ENCODE results near the gene FBLN2.
A peak's percentile ranks its signal among the peaks of the same experiment; 100 is the strongest.
"Not testable (repeated sequence)": the region's sequence is repeated elsewhere in the genome, so short reads cannot be mapped to it uniquely, and the experiment has no call there.

The FBLN2 gene

GRCh38 chr3:13520326-13520880, 28.5 kb upstream of the FBLN2 start:
- H3K27me3 ChIP-seq (ENCODE audit: control insufficient read depth in 5 of 5, insufficient read depth in 4 of 5, low read length in 5 of 5): no peaks in the 10 kb centered on the region
- H3K9me3 ChIP-seq (ENCODE audit: control insufficient read depth in 5 of 5, low read length in 5 of 5): no peaks in the 10 kb centered on the region
- H3K4me3 ChIP-seq (ENCODE audit: low read depth in 1 of 5, low read length in 5 of 5): no peak overlapping the region
- no peak overlapping the region for H3K27ac ChIP-seq (ENCODE audit: low read depth, low read length)
- peak overlapping the region in 1 of 5 donors; percentile 19 for H3K9ac ChIP-seq (ENCODE audit: low read length in 5 of 5)
- peaks cover 14 to 57% (median 50%) of the 10 kb centered on the region in 5 donors for H3K4me1 ChIP-seq (ENCODE audit: control insufficient read depth in 5 of 5, insufficient read depth in 5 of 5, low read length in 5 of 5)
- H3K36me3 ChIP-seq (ENCODE audit: control insufficient read depth in 5 of 5, insufficient read depth in 5 of 5, low read length in 5 of 5): no peaks in the 10 kb centered on the region

- H3K9ac ChIP-seq (ENCODE audit: low read length in 5 of 5): no peak overlapping the region
- peaks cover 13 to 61% (median 51%) of the 10 kb centered on the region in 5 donors for H3K4me1 ChIP-seq (ENCODE audit: control insufficient read depth in 5 of 5, insufficient read depth in 5 of 5, low read length in 5 of 5)
- H3K4me3 ChIP-seq (ENCODE audit: low read depth in 1 of 5, low read length in 5 of 5): no peak overlapping the region
- H3K36me3 ChIP-seq (ENCODE audit: control insufficient read depth in 5 of 5, insufficient read depth in 5 of 5, low read length in 5 of 5): no peaks in the 10 kb centered on the region
- no peaks in the 10 kb centered on the region for H3K27me3 ChIP-seq (ENCODE audit: control insufficient read depth in 5 of 5, insufficient read depth in 4 of 5, low read length in 5 of 5)
- H3K27ac ChIP-seq (ENCODE audit: low read depth, low read length): no peak overlapping the region
- H3K9me3 ChIP-seq (ENCODE audit: control insufficient read depth in 5 of 5, low read length in 5 of 5): no peaks in the 10 kb centered on the region
Observed at GRCh38 chr3:13521309-13521708, 27.6 kb upstream of the FBLN2 start.

- not testable (repeated sequence) for H3K27me3 ChIP-seq (ENCODE audit: control insufficient read depth in 5 of 5, insufficient read depth in 4 of 5, low read length in 5 of 5); H3K9me3 ChIP-seq (ENCODE audit: control insufficient read depth in 5 of 5, low read length in 5 of 5); H3K4me3 ChIP-seq (ENCODE audit: low read depth in 1 of 5, low read length in 5 of 5); H3K27ac ChIP-seq (ENCODE audit: low read depth, low read length); H3K9ac ChIP-seq (ENCODE audit: low read length in 5 of 5); H3K36me3 ChIP-seq (ENCODE audit: control insufficient read depth in 5 of 5, insufficient read depth in 5 of 5, low read length in 5 of 5)
- peaks cover 13 to 61% (median 51%) of the 10 kb centered on the region in 5 donors for H3K4me1 ChIP-seq (ENCODE audit: control insufficient read depth in 5 of 5, insufficient read depth in 5 of 5, low read length in 5 of 5)
Observed at GRCh38 chr3:13521749-13522148, 27.2 kb upstream of the FBLN2 start.

- Histone ChIP-seq H3K27ac (ENCODE audit: low read depth, low read length) (no peak overlapping the region), H3K4me1 (ENCODE audit: control insufficient read depth in 5 of 5, insufficient read depth in 5 of 5, low read length in 5 of 5) (peaks cover 11 to 56% (median 46%) of the 10 kb centered on the region in 5 donors)
Observed at GRCh38 chr3:13522236-13522635, 26.7 kb upstream of the FBLN2 start.

GRCh38 chr3:13524979-13525669, 23.8 kb upstream of the FBLN2 start:
- H3K36me3 ChIP-seq (ENCODE audit: control insufficient read depth in 5 of 5, insufficient read depth in 5 of 5, low read length in 5 of 5): no peaks in the 10 kb centered on the region
- no peaks in the 10 kb centered on the region for H3K9me3 ChIP-seq (ENCODE audit: control insufficient read depth in 5 of 5, low read length in 5 of 5)
- no peak overlapping the region for H3K4me3 ChIP-seq (ENCODE audit: low read depth in 1 of 5, low read length in 5 of 5)
- H3K9ac ChIP-seq (ENCODE audit: low read length in 5 of 5): no peak overlapping the region
- H3K27ac ChIP-seq (ENCODE audit: low read depth, low read length): peak overlapping the region; percentile 52
- H3K4me1 ChIP-seq (ENCODE audit: control insufficient read depth in 5 of 5, insufficient read depth in 5 of 5, low read length in 5 of 5): peaks cover 5 to 38% (median 33%) of the 10 kb centered on the region in 5 donors
- no peaks in the 10 kb centered on the region for H3K27me3 ChIP-seq (ENCODE audit: control insufficient read depth in 5 of 5, insufficient read depth in 4 of 5, low read length in 5 of 5)

More at GRCh38 chr3:13522236-13522635, 26.7 kb upstream of the FBLN2 start:
- Histone ChIP-seq H3K9me3 (ENCODE audit: control insufficient read depth in 5 of 5, low read length in 5 of 5) (no peaks in the 10 kb centered on the region), H3K27me3 (ENCODE audit: control insufficient read depth in 5 of 5, insufficient read depth in 4 of 5, low read length in 5 of 5) (no peaks in the 10 kb centered on the region), H3K9ac (ENCODE audit: low read length in 5 of 5) (no peak overlapping the region), H3K36me3 (ENCODE audit: control insufficient read depth in 5 of 5, insufficient read depth in 5 of 5, low read length in 5 of 5) (no peaks in the 10 kb centered on the region), H3K4me3 (ENCODE audit: low read depth in 1 of 5, low read length in 5 of 5) (no peak overlapping the region)

GRCh38 chr3:13525827-13526625, 22.9 kb upstream of the FBLN2 start:
- no peak overlapping the region for H3K9ac ChIP-seq (ENCODE audit: low read length in 5 of 5)
- H3K4me1 ChIP-seq (ENCODE audit: control insufficient read depth in 5 of 5, insufficient read depth in 5 of 5, low read length in 5 of 5): peaks cover 5 to 37% (median 28%) of the 10 kb centered on the region in 5 donors
- H3K27me3 ChIP-seq (ENCODE audit: control insufficient read depth in 5 of 5, insufficient read depth in 4 of 5, low read length in 5 of 5): no peaks in the 10 kb centered on the region

GRCh38 chr3:13526626-13526949, 22.3 kb upstream of the FBLN2 start:
- H3K27ac ChIP-seq (ENCODE audit: low read depth, low read length): peak overlapping the region; percentile 52
- H3K9ac ChIP-seq (ENCODE audit: low read length in 5 of 5): no peak overlapping the region
- H3K4me1 ChIP-seq (ENCODE audit: control insufficient read depth in 5 of 5, insufficient read depth in 5 of 5, low read length in 5 of 5): peaks cover 5 to 37% (median 29%) of the 10 kb centered on the region in 5 donors
- no peak overlapping the region for H3K4me3 ChIP-seq (ENCODE audit: low read depth in 1 of 5, low read length in 5 of 5)
- no peaks in the 10 kb centered on the region for H3K36me3 ChIP-seq (ENCODE audit: control insufficient read depth in 5 of 5, insufficient read depth in 5 of 5, low read length in 5 of 5)
- H3K9me3 ChIP-seq (ENCODE audit: control insufficient read depth in 5 of 5, low read length in 5 of 5): no peaks in the 10 kb centered on the region
- H3K27me3 ChIP-seq (ENCODE audit: control insufficient read depth in 5 of 5, insufficient read depth in 4 of 5, low read length in 5 of 5): no peaks in the 10 kb centered on the region

More at GRCh38 chr3:13525827-13526625, 22.9 kb upstream of the FBLN2 start:
- Histone ChIP-seq H3K27ac (ENCODE audit: low read depth, low read length) (peak overlapping the region; percentile 52), H3K4me3 (ENCODE audit: low read depth in 1 of 5, low read length in 5 of 5) (no peak overlapping the region), H3K9me3 (ENCODE audit: control insufficient read depth in 5 of 5, low read length in 5 of 5) (no peaks in the 10 kb centered on the region), H3K36me3 (ENCODE audit: control insufficient read depth in 5 of 5, insufficient read depth in 5 of 5, low read length in 5 of 5) (no peaks in the 10 kb centered on the region)

- H3K27ac ChIP-seq (ENCODE audit: low read depth, low read length): peak overlapping the region; percentile 46
- peak overlapping the region in 1 of 5 donors; percentile 13 for H3K9ac ChIP-seq (ENCODE audit: low read length in 5 of 5)
- no peaks in the 10 kb centered on the region for H3K36me3 ChIP-seq (ENCODE audit: control insufficient read depth in 5 of 5, insufficient read depth in 5 of 5, low read length in 5 of 5)
- peaks cover 5 to 49% (median 40%) of the 10 kb centered on the region in 5 donors for H3K4me1 ChIP-seq (ENCODE audit: control insufficient read depth in 5 of 5, insufficient read depth in 5 of 5, low read length in 5 of 5)
- H3K27me3 ChIP-seq (ENCODE audit: control insufficient read depth in 5 of 5, insufficient read depth in 4 of 5, low read length in 5 of 5): no peaks in the 10 kb centered on the region
- H3K9me3 ChIP-seq (ENCODE audit: control insufficient read depth in 5 of 5, low read length in 5 of 5): no peaks in the 10 kb centered on the region
- no peak overlapping the region for H3K4me3 ChIP-seq (ENCODE audit: low read depth in 1 of 5, low read length in 5 of 5)
Observed at GRCh38 chr3:13528217-13528867, 20.6 kb upstream of the FBLN2 start.

GRCh38 chr3:13529196-13530112, 19.5 kb upstream of the FBLN2 start:
- Histone ChIP-seq H3K27ac (ENCODE audit: low read depth, low read length) (peak overlapping the region; percentile 46), H3K27me3 (ENCODE audit: control insufficient read depth in 5 of 5, insufficient read depth in 4 of 5, low read length in 5 of 5) (no peaks in the 10 kb centered on the region), H3K9ac (ENCODE audit: low read length in 5 of 5) (no peak overlapping the region), H3K36me3 (ENCODE audit: control insufficient read depth in 5 of 5, insufficient read depth in 5 of 5, low read length in 5 of 5) (no peaks in the 10 kb centered on the region), H3K4me3 (ENCODE audit: low read depth in 1 of 5, low read length in 5 of 5) (peak overlapping the region in 3 of 5 donors; percentile 21 to 39 (median 33)), H3K4me1 (ENCODE audit: control insufficient read depth in 5 of 5, insufficient read depth in 5 of 5, low read length in 5 of 5) (peaks cover 7 to 60% (median 50%) of the 10 kb centered on the region in 5 donors), H3K9me3 (ENCODE audit: control insufficient read depth in 5 of 5, low read length in 5 of 5) (no peaks in the 10 kb centered on the region)
